ENCODE results near the gene MS4A18.

DNA sequence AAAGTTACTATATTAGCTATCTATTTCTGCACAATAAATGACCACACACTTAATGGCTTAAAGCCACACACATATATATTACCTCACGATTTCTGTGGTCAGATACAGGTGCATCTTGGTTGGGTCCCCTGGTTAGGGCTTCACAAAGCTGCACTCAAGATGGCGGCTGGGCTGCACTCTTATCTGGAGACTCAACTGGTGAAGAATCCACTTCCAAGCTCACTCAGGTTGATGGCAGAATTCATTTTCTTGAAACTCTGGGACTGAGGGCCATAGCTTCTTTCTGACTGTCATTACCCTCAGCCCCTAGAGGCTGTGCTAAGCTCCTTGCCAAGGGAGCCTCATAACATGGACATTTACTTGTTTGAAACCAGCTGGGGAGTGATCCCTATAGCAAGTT lies 55.5 kb downstream of the MS4A18 start:
- TF ChIP-seq, protein P1, sequence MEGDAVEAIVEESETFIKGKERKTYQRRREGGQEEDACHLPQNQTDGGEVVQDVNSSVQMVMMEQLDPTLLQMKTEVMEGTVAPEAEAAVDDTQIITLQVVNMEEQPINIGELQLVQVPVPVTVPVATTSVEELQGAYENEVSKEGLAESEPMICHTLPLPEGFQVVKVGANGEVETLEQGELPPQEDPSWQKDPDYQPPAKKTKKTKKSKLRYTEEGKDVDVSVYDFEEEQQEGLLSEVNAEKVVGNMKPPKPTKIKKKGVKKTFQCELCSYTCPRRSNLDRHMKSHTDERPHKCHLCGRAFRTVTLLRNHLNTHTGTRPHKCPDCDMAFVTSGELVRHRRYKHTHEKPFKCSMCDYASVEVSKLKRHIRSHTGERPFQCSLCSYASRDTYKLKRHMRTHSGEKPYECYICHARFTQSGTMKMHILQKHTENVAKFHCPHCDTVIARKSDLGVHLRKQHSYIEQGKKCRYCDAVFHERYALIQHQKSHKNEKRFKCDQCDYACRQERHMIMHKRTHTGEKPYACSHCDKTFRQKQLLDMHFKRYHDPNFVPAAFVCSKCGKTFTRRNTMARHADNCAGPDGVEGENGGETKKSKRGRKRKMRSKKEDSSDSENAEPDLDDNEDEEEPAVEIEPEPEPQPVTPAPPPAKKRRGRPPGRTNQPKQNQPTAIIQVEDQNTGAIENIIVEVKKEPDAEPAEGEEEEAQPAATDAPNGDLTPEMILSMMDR (IDR thresholded peaks at IDR 0.05), result no peak
- TF ChIP-seq POLR2A (IDR thresholded peaks at IDR 0.05) (no peak), POLR2AphosphoS5 (IDR thresholded peaks at IDR 0.05) (no peak)
